ENCODE data around the gene USP19. TPM values are rescaled to one million over a fixed set of nuclear protein-coding genes. Genes with fewer than 3 reads are reported as not detected.
A peak's percentile ranks its signal among the peaks of the same experiment; 100 is the strongest.

USP19 gene
- total RNA-seq, 1 experiment from 2014 or later, result 73.3 TPM

- TF ChIP-seq, protein P1, sequence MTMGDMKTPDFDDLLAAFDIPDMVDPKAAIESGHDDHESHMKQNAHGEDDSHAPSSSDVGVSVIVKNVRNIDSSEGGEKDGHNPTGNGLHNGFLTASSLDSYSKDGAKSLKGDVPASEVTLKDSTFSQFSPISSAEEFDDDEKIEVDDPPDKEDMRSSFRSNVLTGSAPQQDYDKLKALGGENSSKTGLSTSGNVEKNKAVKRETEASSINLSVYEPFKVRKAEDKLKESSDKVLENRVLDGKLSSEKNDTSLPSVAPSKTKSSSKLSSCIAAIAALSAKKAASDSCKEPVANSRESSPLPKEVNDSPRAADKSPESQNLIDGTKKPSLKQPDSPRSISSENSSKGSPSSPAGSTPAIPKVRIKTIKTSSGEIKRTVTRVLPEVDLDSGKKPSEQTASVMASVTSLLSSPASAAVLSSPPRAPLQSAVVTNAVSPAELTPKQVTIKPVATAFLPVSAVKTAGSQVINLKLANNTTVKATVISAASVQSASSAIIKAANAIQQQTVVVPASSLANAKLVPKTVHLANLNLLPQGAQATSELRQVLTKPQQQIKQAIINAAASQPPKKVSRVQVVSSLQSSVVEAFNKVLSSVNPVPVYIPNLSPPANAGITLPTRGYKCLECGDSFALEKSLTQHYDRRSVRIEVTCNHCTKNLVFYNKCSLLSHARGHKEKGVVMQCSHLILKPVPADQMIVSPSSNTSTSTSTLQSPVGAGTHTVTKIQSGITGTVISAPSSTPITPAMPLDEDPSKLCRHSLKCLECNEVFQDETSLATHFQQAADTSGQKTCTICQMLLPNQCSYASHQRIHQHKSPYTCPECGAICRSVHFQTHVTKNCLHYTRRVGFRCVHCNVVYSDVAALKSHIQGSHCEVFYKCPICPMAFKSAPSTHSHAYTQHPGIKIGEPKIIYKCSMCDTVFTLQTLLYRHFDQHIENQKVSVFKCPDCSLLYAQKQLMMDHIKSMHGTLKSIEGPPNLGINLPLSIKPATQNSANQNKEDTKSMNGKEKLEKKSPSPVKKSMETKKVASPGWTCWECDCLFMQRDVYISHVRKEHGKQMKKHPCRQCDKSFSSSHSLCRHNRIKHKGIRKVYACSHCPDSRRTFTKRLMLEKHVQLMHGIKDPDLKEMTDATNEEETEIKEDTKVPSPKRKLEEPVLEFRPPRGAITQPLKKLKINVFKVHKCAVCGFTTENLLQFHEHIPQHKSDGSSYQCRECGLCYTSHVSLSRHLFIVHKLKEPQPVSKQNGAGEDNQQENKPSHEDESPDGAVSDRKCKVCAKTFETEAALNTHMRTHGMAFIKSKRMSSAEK (CRISPR knock-in tag; IDR thresholded peaks at IDR 0.05; ENCODE audit: borderline replicate concordance), result no peak
- TF ChIP-seq GRHL2 (CRISPR knock-in tag; IDR thresholded peaks at IDR 0.05; ENCODE audit: insufficient replicate concordance, severe bottlenecking) (no peak), TP53 (CRISPR knock-in tag; IDR thresholded peaks at IDR 0.05) (peak; percentile 71; the same call in 1 of the 2 replicates), MYBL2 (CRISPR knock-in tag; IDR thresholded peaks at IDR 0.05) (peak; percentile 79; the same call in 1 of the 2 replicates), NFYB (CRISPR knock-in tag; conservative IDR thresholded peaks at IDR 0.05; ENCODE audit: low read depth) (no peak), SP1 (CRISPR knock-in tag; conservative IDR thresholded peaks at IDR 0.05) (peak; percentile 90), ZNF263 (CRISPR knock-in tag; IDR thresholded peaks at IDR 0.05; ENCODE audit: low read depth) (no peak), KAT7 (CRISPR knock-in tag; IDR thresholded peaks at IDR 0.05; ENCODE audit: borderline replicate concordance) (0 out of 2 replicates have a peak, but pooled peaks have one; percentile 90), ZNF219 (CRISPR knock-in tag; IDR thresholded peaks at IDR 0.05; ENCODE audit: borderline replicate concordance) (no peak), HMGXB4 (CRISPR knock-in tag; IDR thresholded peaks at IDR 0.05) (peak; percentile 70; the same call in 1 of the 2 replicates), OVOL2 (CRISPR knock-in tag; IDR thresholded peaks at IDR 0.05; ENCODE audit: borderline replicate concordance) (no peak), FOXK1 (CRISPR knock-in tag; IDR thresholded peaks at IDR 0.05) (peak; percentile 97), FOXP4 (CRISPR knock-in tag; IDR thresholded peaks at IDR 0.05) (peak; percentile 47), SMAD3 (CRISPR knock-in tag; IDR thresholded peaks at IDR 0.05; ENCODE audit: borderline replicate concordance) (0 out of 2 replicates have a peak, but pooled peaks have one; percentile 23), ZNF121 (CRISPR knock-in tag; IDR thresholded peaks at IDR 0.05) (no peak)
- TF ChIP-seq, protein P2, sequence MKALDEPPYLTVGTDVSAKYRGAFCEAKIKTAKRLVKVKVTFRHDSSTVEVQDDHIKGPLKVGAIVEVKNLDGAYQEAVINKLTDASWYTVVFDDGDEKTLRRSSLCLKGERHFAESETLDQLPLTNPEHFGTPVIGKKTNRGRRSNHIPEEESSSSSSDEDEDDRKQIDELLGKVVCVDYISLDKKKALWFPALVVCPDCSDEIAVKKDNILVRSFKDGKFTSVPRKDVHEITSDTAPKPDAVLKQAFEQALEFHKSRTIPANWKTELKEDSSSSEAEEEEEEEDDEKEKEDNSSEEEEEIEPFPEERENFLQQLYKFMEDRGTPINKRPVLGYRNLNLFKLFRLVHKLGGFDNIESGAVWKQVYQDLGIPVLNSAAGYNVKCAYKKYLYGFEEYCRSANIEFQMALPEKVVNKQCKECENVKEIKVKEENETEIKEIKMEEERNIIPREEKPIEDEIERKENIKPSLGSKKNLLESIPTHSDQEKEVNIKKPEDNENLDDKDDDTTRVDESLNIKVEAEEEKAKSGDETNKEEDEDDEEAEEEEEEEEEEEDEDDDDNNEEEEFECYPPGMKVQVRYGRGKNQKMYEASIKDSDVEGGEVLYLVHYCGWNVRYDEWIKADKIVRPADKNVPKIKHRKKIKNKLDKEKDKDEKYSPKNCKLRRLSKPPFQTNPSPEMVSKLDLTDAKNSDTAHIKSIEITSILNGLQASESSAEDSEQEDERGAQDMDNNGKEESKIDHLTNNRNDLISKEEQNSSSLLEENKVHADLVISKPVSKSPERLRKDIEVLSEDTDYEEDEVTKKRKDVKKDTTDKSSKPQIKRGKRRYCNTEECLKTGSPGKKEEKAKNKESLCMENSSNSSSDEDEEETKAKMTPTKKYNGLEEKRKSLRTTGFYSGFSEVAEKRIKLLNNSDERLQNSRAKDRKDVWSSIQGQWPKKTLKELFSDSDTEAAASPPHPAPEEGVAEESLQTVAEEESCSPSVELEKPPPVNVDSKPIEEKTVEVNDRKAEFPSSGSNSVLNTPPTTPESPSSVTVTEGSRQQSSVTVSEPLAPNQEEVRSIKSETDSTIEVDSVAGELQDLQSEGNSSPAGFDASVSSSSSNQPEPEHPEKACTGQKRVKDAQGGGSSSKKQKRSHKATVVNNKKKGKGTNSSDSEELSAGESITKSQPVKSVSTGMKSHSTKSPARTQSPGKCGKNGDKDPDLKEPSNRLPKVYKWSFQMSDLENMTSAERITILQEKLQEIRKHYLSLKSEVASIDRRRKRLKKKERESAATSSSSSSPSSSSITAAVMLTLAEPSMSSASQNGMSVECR (CRISPR knock-in tag; IDR thresholded peaks at IDR 0.05; ENCODE audit: borderline replicate concordance), result peak; percentile 74; the same call in 1 of the 2 replicates
- TF ChIP-seq, protein P3, sequence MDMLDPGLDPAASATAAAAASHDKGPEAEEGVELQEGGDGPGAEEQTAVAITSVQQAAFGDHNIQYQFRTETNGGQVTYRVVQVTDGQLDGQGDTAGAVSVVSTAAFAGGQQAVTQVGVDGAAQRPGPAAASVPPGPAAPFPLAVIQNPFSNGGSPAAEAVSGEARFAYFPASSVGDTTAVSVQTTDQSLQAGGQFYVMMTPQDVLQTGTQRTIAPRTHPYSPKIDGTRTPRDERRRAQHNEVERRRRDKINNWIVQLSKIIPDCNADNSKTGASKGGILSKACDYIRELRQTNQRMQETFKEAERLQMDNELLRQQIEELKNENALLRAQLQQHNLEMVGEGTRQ (CRISPR knock-in tag; IDR thresholded peaks at IDR 0.05), result 0 out of 2 replicates have a peak, but pooled peaks have one; percentile 29
- TF ChIP-seq, protein P4, sequence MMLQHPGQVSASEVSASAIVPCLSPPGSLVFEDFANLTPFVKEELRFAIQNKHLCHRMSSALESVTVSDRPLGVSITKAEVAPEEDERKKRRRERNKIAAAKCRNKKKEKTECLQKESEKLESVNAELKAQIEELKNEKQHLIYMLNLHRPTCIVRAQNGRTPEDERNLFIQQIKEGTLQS (CRISPR knock-in tag; conservative IDR thresholded peaks at IDR 0.05), result no peak
- TF ChIP-seq, protein P5, sequence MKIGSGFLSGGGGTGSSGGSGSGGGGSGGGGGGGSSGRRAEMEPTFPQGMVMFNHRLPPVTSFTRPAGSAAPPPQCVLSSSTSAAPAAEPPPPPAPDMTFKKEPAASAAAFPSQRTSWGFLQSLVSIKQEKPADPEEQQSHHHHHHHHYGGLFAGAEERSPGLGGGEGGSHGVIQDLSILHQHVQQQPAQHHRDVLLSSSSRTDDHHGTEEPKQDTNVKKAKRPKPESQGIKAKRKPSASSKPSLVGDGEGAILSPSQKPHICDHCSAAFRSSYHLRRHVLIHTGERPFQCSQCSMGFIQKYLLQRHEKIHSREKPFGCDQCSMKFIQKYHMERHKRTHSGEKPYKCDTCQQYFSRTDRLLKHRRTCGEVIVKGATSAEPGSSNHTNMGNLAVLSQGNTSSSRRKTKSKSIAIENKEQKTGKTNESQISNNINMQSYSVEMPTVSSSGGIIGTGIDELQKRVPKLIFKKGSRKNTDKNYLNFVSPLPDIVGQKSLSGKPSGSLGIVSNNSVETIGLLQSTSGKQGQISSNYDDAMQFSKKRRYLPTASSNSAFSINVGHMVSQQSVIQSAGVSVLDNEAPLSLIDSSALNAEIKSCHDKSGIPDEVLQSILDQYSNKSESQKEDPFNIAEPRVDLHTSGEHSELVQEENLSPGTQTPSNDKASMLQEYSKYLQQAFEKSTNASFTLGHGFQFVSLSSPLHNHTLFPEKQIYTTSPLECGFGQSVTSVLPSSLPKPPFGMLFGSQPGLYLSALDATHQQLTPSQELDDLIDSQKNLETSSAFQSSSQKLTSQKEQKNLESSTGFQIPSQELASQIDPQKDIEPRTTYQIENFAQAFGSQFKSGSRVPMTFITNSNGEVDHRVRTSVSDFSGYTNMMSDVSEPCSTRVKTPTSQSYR (CRISPR knock-in tag; IDR thresholded peaks at IDR 0.05), result no peak
Measured at GRCh38 chr3:49120438-49121131, at the start of gene USP19 (continued).
